MCF 10A (cell line): ENCODE results near the gene HOXC4. TPM values are rescaled to one million over a fixed set of nuclear protein-coding genes. Genes with fewer than 3 reads are reported as not detected.

Experiments
- BruUV-seq: library from RNA; stranded (reverse); fragments of 400-500 nt; replicated peaks from 2 replicates; lab custom pipeline; 2021; lab: Mats Ljungman, UMichigan
- CTCF ChIA-PET: fragments of 300-600 bp; sonication (Branson Sonifier 250); formaldehyde crosslinking; extraction: SDS; loops from one replicate; lab custom pipeline; 2021; ENCODE audit warnings: antibody characterized with exemption, inconsistent platforms; lab: Yijun Ruan, JAX
- POLR2A ChIA-PET: fragments of 300-600, 350-650 bp; sonication (Branson Sonifier 250); formaldehyde crosslinking; extraction: SDS; loops from one replicate; lab custom pipeline; 2020; ENCODE audit warnings: antibody characterized with exemption, inconsistent platforms; lab: Yijun Ruan, JAX
- DNase-seq: peaks from one replicate; pipeline ENCODE4 v3.0.0-alpha.2; 2018; ENCODE audit not compliant: unreplicated experiment
- H3K27ac Mint-ChIP-seq: one replicate; pipeline ENCODE4 v1.8.0; 2022; ENCODE audit warnings: mild to moderate bottlenecking, low read depth, mixed read lengths; ENCODE audit not compliant: unreplicated experiment
- H3K27me3 Mint-ChIP-seq: one replicate; pipeline ENCODE4 v1.8.0; 2022; ENCODE audit warnings: mixed read lengths; ENCODE audit not compliant: insufficient read depth, unreplicated experiment
- H3K36me3 Mint-ChIP-seq: one replicate; pipeline ENCODE4 v1.8.0; 2022; ENCODE audit warnings: mild to moderate bottlenecking, moderate library complexity, mixed read lengths; ENCODE audit not compliant: insufficient read depth, unreplicated experiment
- H3K4me1 Mint-ChIP-seq: one replicate; pipeline ENCODE4 v1.8.0; 2022; ENCODE audit warnings: mixed read lengths; ENCODE audit not compliant: insufficient read depth, unreplicated experiment
- H3K4me3 Mint-ChIP-seq: one replicate; pipeline ENCODE4 v1.8.0; 2022; ENCODE audit warnings: mild to moderate bottlenecking, moderate library complexity, mixed read lengths; ENCODE audit not compliant: unreplicated experiment
- H3K9me3 Mint-ChIP-seq: one replicate; pipeline ENCODE4 v1.8.0; 2022; ENCODE audit warnings: mixed read lengths; ENCODE audit not compliant: unreplicated experiment
- CTCF ChIP-seq: fragments of 200-600 bp; IDR thresholded peaks from one replicate; pipeline ENCODE4 v1.8.0; 2022; ENCODE audit warnings: antibody characterized with exemption, mild to moderate bottlenecking; ENCODE audit not compliant: unreplicated experiment
- intact Hi-C: fragments of 100-400 bp; cut with micrococcal nuclease; formaldehyde crosslinking; loops from 2 replicates; pipeline ENCODE4 v1.14.1; 2022
- total RNA-seq: library from RNA; stranded (reverse); gene quantifications from 2 replicates; pipeline ENCODE4 v1.2.3, GENCODE V29; 2022

The HOXC4 gene
- total RNA-seq, 1 experiment from 2014 or later, result 1.7 TPM

DNA sequence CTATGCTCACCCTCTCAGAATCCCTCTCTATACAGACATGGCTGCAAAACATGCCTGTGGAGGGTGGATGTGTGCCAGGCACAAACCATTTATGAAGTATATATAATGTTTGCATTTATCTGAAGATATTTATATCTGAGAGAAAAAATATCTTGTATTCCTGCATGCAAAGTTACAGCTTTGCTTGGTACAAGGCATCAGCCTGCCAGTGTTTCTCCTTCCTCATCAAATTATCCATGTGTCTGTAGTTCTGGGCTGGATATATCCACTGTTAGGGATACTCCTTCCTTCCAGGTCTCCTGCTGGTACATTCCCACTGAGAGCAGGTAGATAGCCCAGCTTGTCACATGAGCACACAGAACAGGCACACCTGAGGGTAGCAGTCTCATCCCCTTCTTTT, 12.0 kb downstream of the HOXC4 start:
- no peak for DNase-seq
- no peaks in the 10 kb centered on the region for H3K36me3 Mint-ChIP-seq
- ChIA-PET CTCF (interaction anchor here (1.0 kb wide), 1 partner anchor 7 kb away, joined by 3 read pairs; no protein-coding TSS in a partner anchor), POLR2A (interaction anchor here (0.6 kb wide), 1 partner anchor 9 kb away, joined by 4 read pairs; no protein-coding TSS in a partner anchor)
- peaks cover 26% of the 10 kb centered on the region for H3K27me3 Mint-ChIP-seq
- no peak for TF ChIP-seq CTCF
- intact Hi-C loops, result no loop called here
- H3K27ac Mint-ChIP-seq, result no peak overlapping the region
- no peaks in the 10 kb centered on the region for H3K9me3 Mint-ChIP-seq
- peaks cover 6% of the 10 kb centered on the region for H3K4me1 Mint-ChIP-seq
- BruUV-seq, result no TSS peak
- no peak overlapping the region for H3K4me3 Mint-ChIP-seq

DNA sequence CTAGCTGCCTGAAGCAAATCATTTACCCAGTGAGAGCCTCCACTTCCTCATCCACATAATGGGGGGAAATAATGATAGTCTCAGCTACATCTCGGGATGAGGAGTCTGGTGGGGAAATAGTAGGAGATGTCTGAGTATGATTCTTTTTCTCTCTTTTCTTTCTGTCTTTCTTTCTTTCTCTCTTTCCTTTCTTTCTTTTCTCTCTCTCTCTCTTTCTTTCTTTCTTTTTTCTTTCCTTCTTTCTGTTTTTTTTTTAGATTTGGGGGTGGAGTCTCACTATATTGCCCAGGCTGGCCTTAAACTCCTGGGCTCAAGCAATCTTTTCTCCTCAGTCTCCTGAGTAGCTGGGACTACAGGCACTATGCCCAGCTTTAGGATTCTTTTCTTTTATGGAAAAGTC, 12.8 kb downstream of the HOXC4 start:
- no peak overlapping the region for H3K4me3 Mint-ChIP-seq
- intact Hi-C loops, result no loop called here
- peaks cover 26% of the 10 kb centered on the region for H3K27me3 Mint-ChIP-seq
- H3K27ac Mint-ChIP-seq, result no peak overlapping the region
- ChIA-PET POLR2A (no interaction called here), CTCF (no interaction called here)
- no peaks in the 10 kb centered on the region for H3K36me3 Mint-ChIP-seq
- BruUV-seq, result no TSS peak
- no peak for TF ChIP-seq CTCF
- no peak for DNase-seq
- H3K4me1 Mint-ChIP-seq, result peaks cover 6% of the 10 kb centered on the region
- no peaks in the 10 kb centered on the region for H3K9me3 Mint-ChIP-seq

DNA sequence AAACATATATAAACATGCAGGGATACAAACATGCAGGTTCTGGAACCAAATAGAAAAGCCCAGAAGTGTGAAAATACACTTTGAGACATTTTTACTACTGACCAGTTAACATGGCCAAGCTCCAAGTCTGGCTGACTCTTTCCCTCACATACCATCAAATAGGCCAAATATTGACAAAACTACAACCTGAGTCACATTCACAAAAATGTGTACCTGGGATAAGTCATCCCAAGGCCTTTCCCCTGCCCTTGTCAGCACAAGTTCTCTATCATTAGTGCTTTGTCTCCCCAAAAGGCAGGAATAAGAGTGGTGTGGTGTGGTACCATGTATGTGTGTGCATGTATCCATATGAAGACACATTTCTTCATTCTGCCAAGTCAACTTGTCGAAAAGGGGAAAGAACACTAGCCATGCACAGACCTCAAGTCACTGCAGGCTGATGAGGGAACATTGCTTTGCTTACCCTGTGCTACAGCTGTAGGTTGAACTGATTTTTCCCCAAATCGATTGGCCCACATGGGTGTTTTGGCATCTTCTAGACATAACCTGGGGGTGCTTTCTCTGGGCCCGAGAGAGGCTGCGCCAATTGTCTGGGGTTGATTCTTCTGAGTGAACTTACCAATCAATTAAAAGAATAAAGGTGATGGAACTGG, 14.9 kb downstream of the HOXC4 start:
- H3K4me1 Mint-ChIP-seq, result peaks cover 6% of the 10 kb centered on the region
- H3K36me3 Mint-ChIP-seq, result no peaks in the 10 kb centered on the region
- ChIA-PET POLR2A (interaction anchor here (0.7 kb wide), 1 partner anchor 36 kb away, joined by 3 read pairs; the partner anchor contains the start of gene HOXC5), CTCF (no interaction called here)
- H3K27me3 Mint-ChIP-seq, result peaks cover 13% of the 10 kb centered on the region
- H3K4me3 Mint-ChIP-seq, result no peak overlapping the region
- no peak for DNase-seq
- intact Hi-C loops, result no loop called here
- TF ChIP-seq CTCF, result no peak
- BruUV-seq, result no TSS peak
- no peaks in the 10 kb centered on the region for H3K9me3 Mint-ChIP-seq
- H3K27ac Mint-ChIP-seq, result no peak overlapping the region

GRCh38 chr12:54071942-54072341, 18.3 kb downstream of the HOXC4 start:
- H3K27ac Mint-ChIP-seq, result no peak overlapping the region
- ChIA-PET POLR2A (no interaction called here), CTCF (no interaction called here)
- peaks cover under 1% of the 10 kb centered on the region for H3K27me3 Mint-ChIP-seq
- TF ChIP-seq CTCF, result no peak
- no peaks in the 10 kb centered on the region for H3K36me3 Mint-ChIP-seq
- BruUV-seq, result no TSS peak
- DNase-seq, result no peak
- no peak overlapping the region for H3K4me3 Mint-ChIP-seq
- intact Hi-C loops, result no loop called here
- H3K4me1 Mint-ChIP-seq, result peaks cover 6% of the 10 kb centered on the region
- H3K9me3 Mint-ChIP-seq, result no peaks in the 10 kb centered on the region
